Osteocyte (in vitro differentiated cells): ENCODE data around the gene ABHD17B. TPM values are rescaled to one million over a fixed set of nuclear protein-coding genes. Genes with fewer than 3 reads are reported as not detected.

Source experiments
- DNase-seq: peaks from one replicate; pipeline ENCODE4 v3.0.0; 2021; ENCODE audit warnings: mixed read lengths; ENCODE audit not compliant: unreplicated experiment; ENCODE audit errors: extremely low spot score
- H3K27ac Mint-ChIP-seq: one replicate; pipeline ENCODE4 v1.8.0; 2021; ENCODE audit warnings: mild to moderate bottlenecking, mixed read lengths; ENCODE audit not compliant: unreplicated experiment
- H3K27me3 Mint-ChIP-seq: one replicate; pipeline ENCODE4 v1.8.0; 2021; ENCODE audit warnings: mixed read lengths; ENCODE audit not compliant: unreplicated experiment
- H3K36me3 Mint-ChIP-seq: one replicate; pipeline ENCODE4 v1.8.0; 2021; ENCODE audit warnings: mixed read lengths; ENCODE audit not compliant: unreplicated experiment
- H3K4me1 Mint-ChIP-seq: one replicate; pipeline ENCODE4 v1.8.0; 2021; ENCODE audit warnings: mixed read lengths; ENCODE audit not compliant: unreplicated experiment
- H3K4me3 Mint-ChIP-seq: one replicate; pipeline ENCODE4 v1.8.0; 2021; ENCODE audit warnings: mild to moderate bottlenecking, moderate library complexity, mixed read lengths; ENCODE audit not compliant: unreplicated experiment
- H3K9me3 Mint-ChIP-seq: one replicate; pipeline ENCODE4 v1.8.0; 2021; ENCODE audit warnings: mixed read lengths; ENCODE audit not compliant: unreplicated experiment
- CTCF ChIP-seq: fragments of 200-600 bp; sonication (generic); IDR thresholded peaks from 2 replicates; pipeline ENCODE4 v1.5.0; 2021; ENCODE audit warnings: antibody characterized with exemption, mild to moderate bottlenecking, moderate library complexity
- total RNA-seq: library from RNA; stranded (reverse); gene quantifications from 2 replicates; pipeline ENCODE4 v1.2.1, GENCODE V29; 2021

The ABHD17B gene
- total RNA-seq, 1 donor from 2014 or later, result 15.6 TPM

- Mint-ChIP-seq H3K36me3 (peaks cover 2% of the 10 kb centered on the region), H3K9me3 (peaks cover 3% of the 10 kb centered on the region), H3K27me3 (no peaks in the 10 kb centered on the region), H3K4me1 (no peaks in the 10 kb centered on the region), H3K4me3 (no peak overlapping the region), H3K27ac (no peak overlapping the region)
- no peak for DNase-seq
- no peak for TF ChIP-seq CTCF
Measured at GRCh38 chr9:71847892-71848291, 63.1 kb downstream of the ABHD17B start.

- H3K27me3 Mint-ChIP-seq, result no peaks in the 10 kb centered on the region
- H3K27ac Mint-ChIP-seq, result no peak overlapping the region
- no peaks in the 10 kb centered on the region for H3K9me3 Mint-ChIP-seq
- H3K36me3 Mint-ChIP-seq, result no peaks in the 10 kb centered on the region
- H3K4me1 Mint-ChIP-seq, result no peaks in the 10 kb centered on the region
- no peak for TF ChIP-seq CTCF
- no peak overlapping the region for H3K4me3 Mint-ChIP-seq
- DNase-seq, result no peak
Measured at GRCh38 chr9:71844808-71845207, 66.2 kb downstream of the ABHD17B start.

- Mint-ChIP-seq H3K9me3 (peaks cover 7% of the 10 kb centered on the region), H3K4me3 (no peak overlapping the region), H3K36me3 (no peaks in the 10 kb centered on the region), H3K27ac (no peak overlapping the region), H3K4me1 (no peaks in the 10 kb centered on the region), H3K27me3 (peaks cover 3% of the 10 kb centered on the region)
- TF ChIP-seq CTCF, result no peak
- DNase-seq, result no peak
Measured at GRCh38 chr9:71839668-71840067, 71.3 kb downstream of the ABHD17B start.

- Mint-ChIP-seq H3K27ac (no peak overlapping the region), H3K4me3 (no peak overlapping the region), H3K36me3 (no peaks in the 10 kb centered on the region), H3K27me3 (peaks cover 4% of the 10 kb centered on the region), H3K4me1 (no peaks in the 10 kb centered on the region), H3K9me3 (peaks cover 18% of the 10 kb centered on the region)
- DNase-seq, result no peak
- no peak for TF ChIP-seq CTCF
Measured at GRCh38 chr9:71835596-71835995, 75.4 kb downstream of the ABHD17B start.

GRCh38 chr9:71830929-71831328, 80.1 kb downstream of the ABHD17B start:
- Mint-ChIP-seq H3K27ac (no peak overlapping the region), H3K4me1 (no peaks in the 10 kb centered on the region), H3K9me3 (peaks cover 18% of the 10 kb centered on the region), H3K27me3 (peaks cover 13% of the 10 kb centered on the region), H3K4me3 (no peak overlapping the region), H3K36me3 (no peaks in the 10 kb centered on the region)
- no peak for DNase-seq
- no peak for TF ChIP-seq CTCF
